GM12874 (cell line): ENCODE data around the gene EEF2K.

Experiments used
- CTCF ChIP-seq: IDR thresholded peaks from 2 replicates; pipeline ENCODE4 v1.5.1; 2011; ENCODE audit warnings: low read depth, mild to moderate bottlenecking, control low read depth, low read length, moderate library complexity; ENCODE audit not compliant: insufficient read depth

EEF2K gene

GRCh38 chr16:22265351-22265750 is 59.3 kb downstream of the EEF2K start:
- TF ChIP-seq CTCF = no peak

GRCh38 chr16:22266546-22266945 is 60.5 kb downstream of the EEF2K start:
- no peak for TF ChIP-seq CTCF

- no peak for TF ChIP-seq CTCF
These were observed 61.7 kb downstream of the EEF2K start for GRCh38 chr16:22267764-22268163.

GRCh38 chr16:22270525-22270924 is 64.4 kb downstream of the EEF2K start:
- no peak for TF ChIP-seq CTCF

- no peak for TF ChIP-seq CTCF
These were observed 67.0 kb downstream of the EEF2K start for GRCh38 chr16:22272870-22273650.

GRCh38 chr16:22274916-22275315 is 68.8 kb downstream of the EEF2K start:
- no peak for TF ChIP-seq CTCF

- TF ChIP-seq CTCF = no peak
These were observed 72.6 kb downstream of the EEF2K start for GRCh38 chr16:22278441-22279230.
